Measurements from ENCODE around the gene UTP25. TPM values are rescaled to one million over a fixed set of nuclear protein-coding genes. Genes with fewer than 3 reads are reported as not detected.

UTP25 gene
- total RNA-seq, 1 experiment from 2014 or later = 19.1 TPM

- BruUV-seq (replicated peaks) = no TSS peak
- H3K9me3 Mint-ChIP-seq (ENCODE audit: low read depth, unreplicated experiment) = no peaks in the 10 kb centered on the region
Measured at GRCh38 chr1:209882286-209882685, 54.5 kb downstream of the UTP25 start.

DNA sequence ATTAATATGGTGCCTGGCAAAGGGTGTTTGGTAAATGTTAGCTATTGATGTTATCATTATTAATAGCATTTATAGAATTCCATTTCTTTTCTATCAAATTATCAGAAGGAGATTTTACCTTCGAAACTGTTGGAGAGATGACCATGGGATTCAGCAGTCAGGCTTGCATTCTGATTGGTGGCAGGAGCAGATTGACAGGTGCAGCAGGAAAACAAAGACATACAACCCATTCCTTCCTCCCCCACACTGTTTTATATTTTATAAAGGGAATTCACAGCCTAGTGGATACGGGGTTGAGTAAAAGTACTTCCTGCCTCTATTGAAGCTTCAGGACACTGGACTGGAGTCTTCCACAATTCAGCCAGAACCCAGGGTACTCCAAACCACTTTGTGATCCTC, 55.2 kb downstream of the UTP25 start:
- peaks cover 74% of the 10 kb centered on the region for H3K4me1 Mint-ChIP-seq (ENCODE audit: low read depth, unreplicated experiment)
- no TSS peak for BruUV-seq (replicated peaks)

More at GRCh38 chr1:209882286-209882685, 54.5 kb downstream of the UTP25 start:
- DNase-seq = no peak
- Mint-ChIP-seq H3K4me3 (ENCODE audit: low read depth, unreplicated experiment) (no peak overlapping the region), H3K27ac (ENCODE audit: unreplicated experiment) (peak overlapping the region; percentile 1), H3K4me1 (ENCODE audit: low read depth, unreplicated experiment) (peaks cover 73% of the 10 kb centered on the region), H3K27me3 (ENCODE audit: unreplicated experiment) (no peaks in the 10 kb centered on the region), H3K36me3 (ENCODE audit: insufficient read depth, unreplicated experiment) (peaks cover 11% of the 10 kb centered on the region)
- intact Hi-C loops (cut with micrococcal nuclease; ENCODE audit: unreplicated experiment) = loop anchor here (5.0 kb wide), 1 partner anchor 45 kb away; no protein-coding TSS in a partner anchor
- CTCF ChIA-PET = no interaction called here
- TF ChIP-seq, protein P1, sequence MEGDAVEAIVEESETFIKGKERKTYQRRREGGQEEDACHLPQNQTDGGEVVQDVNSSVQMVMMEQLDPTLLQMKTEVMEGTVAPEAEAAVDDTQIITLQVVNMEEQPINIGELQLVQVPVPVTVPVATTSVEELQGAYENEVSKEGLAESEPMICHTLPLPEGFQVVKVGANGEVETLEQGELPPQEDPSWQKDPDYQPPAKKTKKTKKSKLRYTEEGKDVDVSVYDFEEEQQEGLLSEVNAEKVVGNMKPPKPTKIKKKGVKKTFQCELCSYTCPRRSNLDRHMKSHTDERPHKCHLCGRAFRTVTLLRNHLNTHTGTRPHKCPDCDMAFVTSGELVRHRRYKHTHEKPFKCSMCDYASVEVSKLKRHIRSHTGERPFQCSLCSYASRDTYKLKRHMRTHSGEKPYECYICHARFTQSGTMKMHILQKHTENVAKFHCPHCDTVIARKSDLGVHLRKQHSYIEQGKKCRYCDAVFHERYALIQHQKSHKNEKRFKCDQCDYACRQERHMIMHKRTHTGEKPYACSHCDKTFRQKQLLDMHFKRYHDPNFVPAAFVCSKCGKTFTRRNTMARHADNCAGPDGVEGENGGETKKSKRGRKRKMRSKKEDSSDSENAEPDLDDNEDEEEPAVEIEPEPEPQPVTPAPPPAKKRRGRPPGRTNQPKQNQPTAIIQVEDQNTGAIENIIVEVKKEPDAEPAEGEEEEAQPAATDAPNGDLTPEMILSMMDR (IDR thresholded peaks at IDR 0.05; ENCODE audit: unreplicated experiment) = no peak

DNA sequence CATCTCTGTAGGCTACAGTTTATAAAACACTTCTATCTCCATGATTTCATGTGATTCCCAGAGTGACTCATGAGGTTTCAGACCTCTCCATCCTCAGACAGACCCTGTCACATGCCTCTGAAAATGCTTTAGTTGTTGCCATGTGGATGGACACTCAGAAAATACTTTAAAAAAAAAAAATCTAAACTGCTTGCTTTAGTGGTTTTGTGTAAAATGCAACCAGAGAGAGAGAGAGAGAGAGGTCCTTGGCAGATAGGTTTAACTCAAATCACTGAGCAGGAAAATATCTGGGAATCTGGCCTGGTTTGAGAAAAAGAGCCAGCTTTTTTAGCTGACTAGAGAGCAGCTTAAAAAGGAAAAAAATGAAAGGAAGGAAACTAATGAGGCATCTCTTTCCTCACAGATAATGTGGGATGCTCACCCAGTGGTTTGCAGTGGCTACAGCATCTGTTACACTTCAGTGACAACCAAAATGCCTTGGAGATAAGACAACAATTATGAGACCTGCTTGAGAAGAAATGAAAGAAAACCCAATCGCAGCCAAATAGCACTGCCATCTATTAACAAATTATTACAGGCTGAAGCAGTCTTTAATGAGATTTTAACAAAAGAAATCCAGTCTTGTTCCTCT, 55.7 kb downstream of the UTP25 start:
- H3K27ac Mint-ChIP-seq (ENCODE audit: unreplicated experiment) = peak overlapping the region; percentile 92
- no peak overlapping the region for H3K4me3 Mint-ChIP-seq (ENCODE audit: low read depth, unreplicated experiment)
- CTCF ChIA-PET = interaction anchor here (0.6 to 1.4 kb wide), 6 partner anchors 8 to 266 kb away, joined by 3 to 5 read pairs (median 4); no protein-coding TSS in a partner anchor
- H3K36me3 Mint-ChIP-seq (ENCODE audit: insufficient read depth, unreplicated experiment) = peaks cover 11% of the 10 kb centered on the region
- TF ChIP-seq, protein P1 (IDR thresholded peaks at IDR 0.05; ENCODE audit: unreplicated experiment) = no peak
- no TSS peak for BruUV-seq (replicated peaks)
- H3K27me3 Mint-ChIP-seq (ENCODE audit: unreplicated experiment) = no peaks in the 10 kb centered on the region
- intact Hi-C loops (cut with micrococcal nuclease; ENCODE audit: unreplicated experiment) = loop anchor here (5.0 kb wide), 1 partner anchor 44 kb away; no protein-coding TSS in a partner anchor
- H3K4me1 Mint-ChIP-seq (ENCODE audit: low read depth, unreplicated experiment) = peaks cover 78% of the 10 kb centered on the region
- H3K9me3 Mint-ChIP-seq (ENCODE audit: low read depth, unreplicated experiment) = no peaks in the 10 kb centered on the region
- no peak for DNase-seq

More for the DNA sequence above, 55.2 kb downstream of the UTP25 start:
- intact Hi-C loops (cut with micrococcal nuclease; ENCODE audit: unreplicated experiment) = loop anchor here (5.0 kb wide), 1 partner anchor 44 kb away; no protein-coding TSS in a partner anchor
- Mint-ChIP-seq H3K36me3 (ENCODE audit: insufficient read depth, unreplicated experiment) (peaks cover 11% of the 10 kb centered on the region), H3K27ac (ENCODE audit: unreplicated experiment) (peak overlapping the region; percentile 92), H3K9me3 (ENCODE audit: low read depth, unreplicated experiment) (no peaks in the 10 kb centered on the region), H3K27me3 (ENCODE audit: unreplicated experiment) (no peaks in the 10 kb centered on the region), H3K4me3 (ENCODE audit: low read depth, unreplicated experiment) (no peak overlapping the region)
- CTCF ChIA-PET = interaction anchor here (0.6 kb wide), 1 partner anchor 250 kb away, joined by 3 read pairs; no protein-coding TSS in a partner anchor
- TF ChIP-seq, protein P1 (IDR thresholded peaks at IDR 0.05; ENCODE audit: unreplicated experiment) = no peak
- no peak for DNase-seq

- TF ChIP-seq, protein P1 (IDR thresholded peaks at IDR 0.05; ENCODE audit: unreplicated experiment) = no peak
- Mint-ChIP-seq H3K9me3 (ENCODE audit: low read depth, unreplicated experiment) (no peaks in the 10 kb centered on the region), H3K4me1 (ENCODE audit: low read depth, unreplicated experiment) (peaks cover 76% of the 10 kb centered on the region), H3K27ac (ENCODE audit: unreplicated experiment) (peak overlapping the region; percentile 92), H3K27me3 (ENCODE audit: unreplicated experiment) (no peaks in the 10 kb centered on the region), H3K36me3 (ENCODE audit: insufficient read depth, unreplicated experiment) (peaks cover 11% of the 10 kb centered on the region), H3K4me3 (ENCODE audit: low read depth, unreplicated experiment) (peak overlapping the region; percentile 48)
- no peak for DNase-seq
- intact Hi-C loops (cut with micrococcal nuclease; ENCODE audit: unreplicated experiment) = loop anchor here (5.0 kb wide), 1 partner anchor 43 kb away; no protein-coding TSS in a partner anchor
- CTCF ChIA-PET = interaction anchor here (0.8 to 1.4 kb wide), 4 partner anchors 9 to 45 kb away, joined by 4 to 5 read pairs (median 4); no protein-coding TSS in a partner anchor
- BruUV-seq (replicated peaks) = TSS peak; percentile 96
Measured at GRCh38 chr1:209884249-209884648, 56.5 kb downstream of the UTP25 start.
